ENCODE measurements around the gene ADGRA1.

The ADGRA1 gene

DNA sequence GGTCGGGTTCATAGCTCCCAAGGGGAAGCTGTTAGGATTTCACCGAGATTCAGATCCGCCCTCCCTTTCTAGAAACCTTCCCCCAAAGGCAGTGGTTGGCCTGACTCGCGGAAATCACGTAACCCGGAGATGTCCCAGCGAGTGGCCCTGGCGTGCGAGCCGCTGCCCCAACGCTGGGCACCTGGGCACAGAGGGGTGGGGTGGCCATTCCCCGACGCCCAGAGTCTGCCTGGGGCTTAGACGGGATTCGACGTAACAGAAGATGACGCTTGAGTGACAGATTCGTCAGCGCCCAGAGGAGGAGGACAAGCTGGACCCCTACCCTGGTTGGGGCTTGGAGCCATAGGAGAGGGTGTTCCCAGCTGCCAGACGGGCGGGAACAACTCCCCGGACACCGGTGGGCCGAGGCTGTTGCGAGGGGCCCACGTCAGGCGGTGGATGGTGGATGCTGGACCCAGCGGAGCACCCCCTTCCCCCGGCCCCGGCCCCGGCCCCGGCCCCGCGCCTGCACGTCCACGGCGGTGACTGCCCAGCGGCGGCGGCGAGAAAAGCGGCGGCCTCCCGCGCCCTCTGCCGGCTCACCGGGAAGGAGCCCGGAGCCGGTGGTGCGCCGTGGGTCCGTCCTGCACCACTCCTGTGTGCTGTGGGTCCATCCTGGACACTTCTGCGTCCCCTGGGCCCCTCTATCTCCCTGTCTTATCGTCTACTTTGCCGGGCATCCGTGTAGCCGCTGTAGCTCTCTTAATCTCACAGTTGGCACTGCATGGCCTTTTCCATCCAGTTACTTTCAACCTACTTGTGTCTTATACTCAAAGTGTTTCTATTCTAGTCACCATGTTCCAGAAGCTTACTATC lies 36.9 kb downstream of the ADGRA1 start:
- H3K4me3 ChIP-seq: no peak overlapping the region
- H3K27ac ChIP-seq: no peak overlapping the region

DNA sequence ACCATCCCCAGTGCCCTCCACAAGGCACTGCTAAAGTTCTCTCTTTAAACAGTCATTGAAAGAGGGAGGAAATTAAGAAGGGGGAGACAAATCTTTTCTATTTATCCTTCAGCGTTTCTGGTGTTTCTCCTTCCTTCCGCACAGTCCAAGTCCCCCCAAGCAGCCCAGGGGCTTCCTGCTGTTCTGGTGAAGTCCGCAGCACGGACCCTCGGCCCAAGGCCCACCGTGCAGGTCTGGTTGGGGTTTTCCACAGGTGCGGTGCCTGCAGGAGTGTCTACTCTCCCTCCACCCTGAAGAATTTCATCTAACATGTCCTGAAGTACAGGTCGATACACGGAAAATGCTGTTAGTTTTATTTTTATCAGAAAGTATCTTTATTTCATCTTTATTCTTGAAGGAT lies 38.2 kb downstream of the ADGRA1 start:
- H3K27ac ChIP-seq: no peak overlapping the region
- H3K4me3 ChIP-seq: no peak overlapping the region

DNA sequence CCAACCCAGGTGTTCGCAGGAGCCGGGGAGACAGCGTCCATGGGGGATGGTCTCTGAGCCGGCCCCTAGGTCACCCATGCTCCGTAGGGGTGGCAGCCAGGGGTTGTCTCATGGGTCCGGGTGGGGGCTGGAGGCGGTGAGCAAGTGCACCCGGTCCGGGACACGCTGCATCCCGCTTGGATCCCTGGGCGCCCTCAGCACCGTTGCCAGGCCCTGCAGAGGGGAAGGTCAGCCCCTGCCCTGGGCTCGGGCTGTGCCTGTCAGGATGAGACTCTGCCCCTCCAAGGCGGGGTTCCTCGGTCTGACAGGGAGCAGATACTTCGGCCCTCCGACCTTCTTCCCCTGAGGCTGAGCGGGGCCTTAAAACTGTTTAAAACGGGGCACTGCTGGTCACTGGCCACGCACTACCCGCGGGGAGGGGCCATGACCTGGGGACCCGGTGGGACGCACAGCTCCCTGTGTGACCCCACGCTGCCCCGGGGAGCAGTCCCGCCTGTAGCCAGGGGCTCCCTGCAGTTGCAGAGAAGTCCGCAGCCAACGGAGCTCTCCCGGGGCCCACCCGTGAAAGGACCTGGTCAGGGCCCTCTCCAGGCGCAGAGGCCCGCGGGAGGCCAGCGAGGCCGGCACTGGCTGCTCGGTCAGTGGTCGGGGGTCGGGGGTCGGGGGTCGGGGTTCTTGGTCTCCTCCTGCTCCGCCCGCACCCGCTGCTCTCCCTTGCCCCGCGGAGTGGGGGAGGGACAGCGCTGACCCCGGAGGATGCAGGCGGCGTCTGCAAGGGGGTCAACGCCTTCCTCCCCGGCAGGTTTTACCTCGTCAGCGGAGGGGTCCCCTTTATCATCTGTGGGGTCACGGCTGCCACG lies 38.9 kb downstream of the ADGRA1 start:
- no peak overlapping the region for H3K4me3 ChIP-seq
- no peak overlapping the region for H3K27ac ChIP-seq

DNA sequence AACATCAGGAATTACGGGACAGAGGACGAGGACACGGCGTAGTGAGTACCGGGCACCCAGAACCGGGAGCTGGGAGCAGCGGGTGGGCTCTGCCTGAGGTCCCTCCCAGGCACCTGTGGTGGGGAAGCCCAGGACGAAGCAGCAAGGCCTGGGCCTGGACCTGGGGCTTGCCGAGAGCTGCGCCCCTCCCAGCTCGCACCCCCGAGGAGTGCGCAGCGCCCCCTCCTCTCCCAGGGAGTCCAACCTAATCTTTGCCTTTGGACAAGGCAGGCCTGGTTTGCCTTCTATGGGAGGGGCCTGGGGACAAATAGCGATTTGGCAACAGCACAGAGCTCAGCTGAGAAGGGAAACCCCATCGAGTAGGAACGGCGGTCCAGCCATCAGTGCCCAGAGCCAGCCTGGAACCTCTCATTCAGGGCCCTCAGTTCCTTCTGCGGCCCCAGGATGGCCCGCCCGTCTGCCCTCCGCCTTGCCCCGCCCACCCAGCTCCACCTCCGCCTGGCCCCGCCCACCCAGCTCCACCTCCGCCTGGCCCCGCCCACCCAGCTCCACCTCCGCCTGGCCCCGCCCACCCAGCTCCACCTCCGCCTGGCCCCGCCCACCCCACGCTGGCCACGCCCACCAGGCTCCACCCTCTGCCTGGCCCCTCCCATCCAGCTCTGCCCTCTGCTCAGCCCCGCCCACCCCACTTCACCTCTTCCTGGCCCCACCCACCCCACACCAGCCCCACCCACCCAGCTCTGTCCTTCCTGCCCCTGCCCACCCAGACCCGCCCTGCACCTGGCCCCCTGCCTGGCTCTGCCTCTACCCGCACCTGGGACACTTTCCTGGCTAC lies 39.8 kb downstream of the ADGRA1 start:
- no peak overlapping the region for H3K4me3 ChIP-seq

DNA sequence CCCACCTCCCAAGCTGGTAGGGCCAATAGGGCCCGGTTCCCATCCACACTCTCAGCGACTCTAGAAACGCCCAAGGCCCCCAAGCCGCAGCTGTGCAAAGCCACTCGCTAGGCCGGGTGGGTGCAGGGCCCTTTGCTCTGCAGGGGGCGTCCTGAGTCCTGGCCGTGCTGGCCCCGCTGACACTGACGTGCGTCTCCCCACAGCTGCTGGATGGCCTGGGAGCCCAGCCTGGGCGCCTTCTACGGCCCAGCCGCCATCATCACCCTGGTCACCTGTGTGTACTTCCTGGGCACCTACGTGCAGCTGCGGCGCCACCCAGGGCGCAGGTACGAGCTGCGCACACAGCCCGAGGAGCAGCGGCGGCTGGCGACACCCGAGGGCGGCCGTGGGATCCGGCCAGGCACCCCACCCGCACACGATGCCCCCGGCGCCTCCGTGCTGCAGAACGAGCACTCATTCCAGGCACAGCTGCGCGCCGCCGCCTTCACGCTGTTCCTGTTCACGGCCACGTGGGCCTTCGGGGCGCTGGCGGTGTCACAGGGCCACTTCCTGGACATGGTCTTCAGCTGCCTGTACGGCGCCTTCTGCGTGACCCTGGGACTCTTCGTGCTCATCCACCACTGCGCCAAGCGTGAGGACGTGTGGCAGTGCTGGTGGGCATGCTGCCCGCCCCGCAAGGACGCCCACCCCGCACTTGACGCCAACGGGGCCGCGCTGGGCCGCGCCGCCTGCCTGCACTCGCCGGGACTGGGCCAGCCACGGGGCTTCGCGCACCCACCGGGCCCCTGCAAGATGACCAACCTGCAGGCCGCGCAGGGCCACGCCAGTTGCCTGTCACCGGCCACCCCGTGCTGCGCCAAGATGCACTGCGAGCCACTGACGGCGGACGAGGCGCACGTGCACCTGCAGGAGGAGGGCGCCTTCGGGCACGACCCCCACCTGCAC lies 40.7 kb downstream of the ADGRA1 start:
- H3K4me3 ChIP-seq: no peak overlapping the region

More for the DNA sequence above, 39.8 kb downstream of the ADGRA1 start:
- no peak overlapping the region for H3K27ac ChIP-seq

DNA sequence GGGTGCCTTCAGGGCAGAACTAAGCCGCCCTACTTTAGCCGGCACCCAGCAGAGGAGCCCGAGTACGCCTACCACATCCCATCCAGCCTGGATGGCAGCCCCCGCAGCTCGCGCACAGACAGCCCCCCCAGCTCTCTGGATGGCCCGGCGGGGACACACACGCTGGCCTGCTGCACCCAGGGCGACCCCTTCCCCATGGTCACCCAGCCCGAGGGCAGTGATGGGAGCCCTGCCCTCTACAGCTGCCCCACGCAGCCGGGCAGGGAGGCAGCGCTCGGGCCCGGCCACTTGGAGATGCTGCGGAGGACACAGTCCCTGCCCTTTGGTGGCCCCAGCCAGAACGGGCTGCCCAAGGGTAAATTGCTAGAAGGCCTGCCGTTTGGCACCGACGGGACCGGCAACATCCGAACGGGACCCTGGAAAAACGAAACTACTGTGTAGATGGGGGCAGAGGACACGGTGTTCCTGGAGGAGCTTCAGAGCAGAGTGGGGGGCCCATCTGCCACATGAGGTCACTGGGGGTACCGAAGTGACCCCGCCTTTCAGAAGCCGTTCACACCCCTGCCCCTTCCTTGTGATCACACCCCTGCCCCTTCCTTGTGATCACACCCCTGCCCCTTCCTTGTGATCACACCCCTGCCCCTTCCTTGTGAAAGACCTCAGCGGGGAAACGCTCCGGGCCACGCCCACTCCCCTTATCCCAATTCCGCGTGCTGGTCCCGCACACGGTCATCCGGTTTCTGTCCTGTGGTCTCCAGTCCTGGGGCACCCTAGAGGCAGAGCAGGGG lies 41.5 kb downstream of the ADGRA1 start:
- Histone ChIP-seq H3K4me3 (no peak overlapping the region), H3K27ac (no peak overlapping the region)

More for the DNA sequence above, 40.7 kb downstream of the ADGRA1 start:
- no peak overlapping the region for H3K27ac ChIP-seq

DNA sequence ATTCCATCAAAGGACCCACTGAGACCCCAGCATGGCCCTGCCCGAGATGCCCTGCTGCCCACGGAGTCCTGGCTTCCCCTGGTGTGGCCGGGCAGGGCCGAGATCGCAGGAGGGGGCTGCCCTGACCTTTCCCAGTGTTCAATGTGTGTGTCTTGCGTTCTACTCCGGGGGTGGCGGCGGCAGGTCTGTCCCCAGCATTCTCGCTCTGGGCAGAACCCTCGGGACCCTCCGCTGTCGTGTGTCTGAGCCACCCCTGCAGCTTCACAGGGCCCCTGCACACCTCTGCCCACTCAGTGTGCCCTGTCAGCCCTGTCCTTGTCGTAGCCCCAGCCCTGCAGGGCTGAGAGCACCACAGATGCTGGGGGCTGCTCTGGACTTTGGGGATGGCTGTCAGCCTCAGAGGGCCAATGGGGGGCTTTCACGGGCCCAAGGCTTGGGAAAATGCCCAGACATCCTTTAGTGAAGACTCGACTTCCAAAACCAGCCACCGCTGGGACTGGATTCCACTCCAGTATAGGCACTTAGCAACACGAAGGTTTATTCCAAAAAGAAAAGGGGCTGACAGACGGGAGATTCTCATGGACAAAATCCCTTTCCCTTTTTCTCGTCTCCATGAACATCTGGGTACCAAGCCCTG lies 42.3 kb downstream of the ADGRA1 start:
- Histone ChIP-seq H3K27ac (no peak overlapping the region), H3K4me3 (no peak overlapping the region)

DNA sequence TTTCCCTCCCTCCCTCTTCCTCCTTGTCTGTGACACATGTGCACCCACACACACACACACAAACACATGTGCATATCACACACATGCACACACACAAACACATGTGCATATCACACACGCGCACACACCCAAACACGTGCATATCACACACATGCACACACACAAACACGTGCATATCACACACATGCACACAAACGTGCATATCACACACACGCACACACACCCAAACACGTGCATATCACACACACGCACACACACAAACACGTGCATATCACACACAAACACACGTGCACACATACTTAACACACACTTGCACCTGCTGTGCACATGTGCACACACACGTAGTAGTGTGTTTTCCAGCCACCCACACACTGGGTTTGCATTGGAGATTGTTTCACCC lies 42.9 kb downstream of the ADGRA1 start:
- Histone ChIP-seq H3K4me3 (no peak overlapping the region), H3K27ac (no peak overlapping the region)

DNA sequence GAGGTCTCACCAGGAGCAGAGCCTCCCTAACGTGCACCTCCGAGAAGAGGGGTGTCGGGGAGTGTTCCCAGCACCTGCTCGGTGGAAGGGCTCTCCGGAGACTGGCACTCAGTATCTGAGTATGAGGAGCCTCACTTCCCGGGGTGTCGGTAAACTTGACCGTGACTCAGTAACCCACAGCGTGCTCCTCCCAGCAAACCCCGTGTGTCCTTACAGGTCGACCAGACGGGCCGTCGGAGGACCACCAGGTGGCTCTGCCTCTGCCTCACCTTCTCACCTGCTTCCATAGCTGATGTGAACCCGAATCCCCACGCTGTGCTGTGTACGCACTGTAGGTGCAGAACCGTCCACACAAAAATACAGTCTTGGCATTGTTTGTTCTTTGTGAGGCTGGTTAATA lies 43.3 kb downstream of the ADGRA1 start:
- Histone ChIP-seq H3K4me3 (no peak overlapping the region), H3K27ac (no peak overlapping the region)

DNA sequence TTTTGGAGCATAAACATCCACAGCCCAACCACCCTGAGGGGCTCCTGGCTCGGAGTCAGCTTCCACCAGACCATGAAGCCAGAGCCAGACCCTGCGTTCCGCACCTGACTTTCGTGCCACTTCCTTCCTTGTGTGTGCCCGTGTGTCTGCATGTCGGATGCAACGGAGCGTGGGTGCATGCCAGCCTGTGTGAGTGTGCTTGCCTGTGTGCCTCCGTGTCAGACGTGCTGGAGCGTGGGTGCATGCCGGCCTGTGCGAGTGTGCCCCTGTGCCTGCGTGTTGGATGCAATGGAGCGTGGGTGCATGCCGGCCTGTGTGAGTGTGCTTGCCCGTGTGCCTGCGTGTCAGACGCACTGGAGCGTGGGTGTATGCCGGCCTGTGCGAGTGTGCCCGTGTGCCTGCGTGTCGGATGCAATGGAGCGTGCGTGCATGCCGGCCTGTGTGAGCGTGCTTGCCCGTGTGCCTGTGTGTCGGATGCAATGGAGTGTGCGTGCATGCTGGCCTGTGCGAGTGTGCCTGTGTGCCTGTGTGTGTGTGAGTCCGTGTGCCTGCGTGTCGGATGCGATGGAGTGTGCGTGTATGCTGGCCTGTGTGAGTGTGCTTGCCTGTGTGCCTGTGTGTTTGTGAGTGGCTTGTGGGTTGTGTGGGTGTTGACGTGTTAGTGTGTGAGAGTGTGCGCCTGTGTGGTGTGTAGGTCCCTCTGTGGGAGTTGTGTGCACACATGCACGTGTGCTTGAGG lies 44.2 kb downstream of the ADGRA1 start:
- H3K4me3 ChIP-seq: no peak overlapping the region
- no peak overlapping the region for H3K27ac ChIP-seq

DNA sequence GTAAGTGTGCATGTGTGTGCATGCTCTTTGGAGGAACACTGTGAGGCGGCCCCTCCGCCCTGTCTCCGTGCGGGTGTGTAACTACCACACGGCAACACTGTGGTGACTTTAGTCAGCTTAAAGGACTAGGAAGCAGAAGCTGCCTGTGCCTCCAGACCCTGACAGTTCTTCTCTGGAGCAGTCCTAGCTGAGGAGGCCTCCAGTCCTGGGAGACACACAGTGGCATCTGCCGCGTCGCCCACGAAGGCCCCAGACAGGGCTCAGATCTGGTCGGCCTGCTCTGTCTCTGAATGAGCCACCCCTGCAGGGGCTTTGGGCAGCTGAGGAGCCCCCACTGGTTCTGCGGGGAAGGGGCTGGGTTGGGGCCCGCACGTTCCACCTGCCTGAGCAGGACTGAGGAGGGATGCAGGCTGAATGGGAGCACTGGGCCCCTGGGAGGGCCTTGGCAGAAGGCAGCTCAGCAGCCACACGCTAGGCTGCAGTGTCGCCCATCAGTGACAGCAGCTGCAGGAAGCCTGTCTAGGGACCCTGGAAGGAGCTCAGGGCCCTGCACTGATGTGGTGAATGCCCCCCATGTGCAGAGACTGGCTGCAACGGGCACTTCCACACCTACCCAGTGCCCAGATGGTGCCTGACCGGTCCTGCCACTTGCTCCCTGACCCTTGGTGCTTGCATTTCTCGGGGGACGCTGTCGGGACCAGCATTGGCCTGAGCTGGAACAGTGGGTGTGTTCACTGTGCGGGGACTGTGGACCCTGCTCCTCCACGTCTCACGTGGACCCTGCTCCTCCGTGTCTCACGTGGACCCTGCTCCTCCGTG lies 45.0 kb downstream of the ADGRA1 start:
- Histone ChIP-seq H3K27ac (no peak overlapping the region), H3K4me3 (no peak overlapping the region)

DNA sequence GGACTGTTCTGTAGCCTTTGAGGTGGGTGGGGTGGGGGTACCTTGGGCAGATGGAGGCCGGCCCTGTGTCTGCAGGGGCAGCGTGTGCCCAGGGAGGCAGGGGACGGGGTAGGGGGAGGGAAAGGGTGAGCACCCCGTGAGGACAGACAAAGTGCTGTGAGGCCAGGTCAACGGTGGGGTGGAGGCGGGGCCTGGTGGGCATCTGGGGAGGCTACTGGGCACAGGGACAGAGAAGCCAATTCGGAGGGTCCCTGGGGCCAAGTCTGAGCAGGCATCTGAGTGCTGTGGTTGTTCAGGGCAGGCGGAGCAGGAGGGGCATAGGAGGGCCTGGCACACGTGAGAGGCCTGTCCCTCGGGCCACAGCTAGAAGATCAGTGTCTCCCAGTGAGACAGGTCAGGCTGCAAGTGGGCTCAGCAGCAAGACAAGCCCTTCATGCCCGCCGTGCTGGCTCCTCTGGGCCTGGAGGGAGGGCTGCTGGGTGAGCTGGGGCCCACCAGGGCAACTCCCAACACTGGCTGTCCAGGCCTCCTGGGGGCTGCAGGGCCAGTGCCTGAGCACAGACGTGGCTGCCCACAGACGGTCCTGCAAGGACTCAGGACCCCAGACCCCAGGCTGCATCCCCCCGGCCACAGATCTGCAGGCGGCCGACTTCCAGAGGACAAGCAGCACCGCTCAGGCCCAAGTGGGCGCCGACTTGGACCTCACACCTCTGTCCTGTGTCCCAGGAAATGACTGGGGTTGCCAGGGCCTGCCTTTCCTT lies 45.9 kb downstream of the ADGRA1 start:
- Histone ChIP-seq H3K4me3 (no peak overlapping the region), H3K27ac (no peak overlapping the region)

DNA sequence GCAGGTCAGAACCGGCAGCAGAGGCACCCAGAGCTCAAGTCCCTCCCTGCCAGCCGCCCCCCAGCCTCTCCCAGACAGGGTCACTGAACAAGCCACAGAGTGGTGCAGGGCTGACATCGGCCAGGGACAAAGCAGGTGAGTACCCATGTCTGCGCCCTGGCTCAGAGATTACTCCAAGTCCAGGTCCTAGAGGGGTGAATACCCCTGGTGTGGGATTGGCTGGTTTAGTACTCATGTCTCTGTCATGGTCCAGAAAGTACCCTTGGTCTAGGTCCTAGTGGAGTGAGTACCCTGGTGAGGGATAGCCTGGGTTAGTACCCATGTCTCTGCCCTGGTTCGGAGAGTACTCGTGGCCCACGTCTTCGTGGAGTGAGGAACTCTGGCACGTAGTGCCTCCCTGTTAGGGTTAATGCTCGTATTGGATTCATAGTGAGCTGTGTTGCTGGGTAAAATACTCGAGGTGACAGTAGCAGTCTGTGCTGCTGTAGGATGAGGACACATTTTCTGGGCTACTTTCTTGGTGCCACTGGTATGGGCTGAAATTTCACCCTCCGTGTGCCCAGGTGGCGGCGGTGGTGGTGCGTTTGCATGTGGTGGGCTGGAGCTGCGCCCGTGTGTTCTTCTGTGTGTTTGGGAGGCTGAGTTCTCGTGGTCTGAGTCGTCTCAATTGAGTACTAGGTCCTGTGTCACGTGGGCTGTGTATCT lies 46.8 kb downstream of the ADGRA1 start:
- H3K4me3 ChIP-seq: no peak overlapping the region
- H3K27ac ChIP-seq: no peak overlapping the region

DNA sequence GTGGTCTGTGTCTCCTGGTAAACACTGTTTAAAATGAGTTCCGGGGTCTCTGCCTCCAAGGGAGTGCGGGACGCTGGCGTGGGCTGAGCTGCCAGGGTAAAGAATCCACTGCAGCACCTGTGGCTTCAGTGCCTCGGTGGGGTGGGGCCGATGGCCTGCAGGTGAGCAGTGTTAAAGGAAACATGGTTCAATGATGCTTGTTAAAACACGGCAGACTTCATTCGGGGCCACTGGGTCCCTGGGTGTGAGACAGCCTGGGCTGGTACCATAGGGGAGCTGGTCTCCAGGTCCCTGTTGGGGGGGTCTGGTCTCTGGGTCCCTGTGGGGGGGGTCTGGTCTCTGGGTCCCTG lies 47.4 kb downstream of the ADGRA1 start:
- no peak overlapping the region for H3K4me3 ChIP-seq
- H3K27ac ChIP-seq: no peak overlapping the region

Measured in skin epidermis (tissue), 12 donors.